Mesendoderm (in vitro differentiated cells): ENCODE results near the gene CMTM3.
"Not testable (repeated sequence)": the region's sequence is repeated elsewhere in the genome, so short reads cannot be mapped to it uniquely, and the experiment has no call there.

Experiments used
- DNase-seq: peaks from one replicate; pipeline ENCODE4 v3.0.0; 2013
- H2AK5ac ChIP-seq: 2 replicates; pipeline ENCODE4 v1.6.1; 2013; ENCODE audit warnings: low read length, inconsistent platforms
- H2BK120ac ChIP-seq: 2 replicates; pipeline ENCODE4 v1.6.1; 2013; ENCODE audit warnings: low read depth, mild to moderate bottlenecking, low read length, moderate library complexity, mixed read lengths
- H2BK15ac ChIP-seq: replicated peaks from 2 replicates; pipeline ENCODE4 v1.6.1; 2013; ENCODE audit warnings: low read depth, mild to moderate bottlenecking, moderate library complexity
- H2BK5ac ChIP-seq: 2 replicates; pipeline ENCODE4 v1.6.1; 2013; ENCODE audit warnings: low read length, inconsistent platforms
- H3K18ac ChIP-seq: 2 replicates; pipeline ENCODE4 v1.6.1; 2013; ENCODE audit warnings: mild to moderate bottlenecking, low read length, mixed read lengths
- H3K23ac ChIP-seq: one replicate; pipeline ENCODE4 v1.6.1; 2013; ENCODE audit warnings: low read length
- H3K27ac ChIP-seq: 2 replicates; pipeline ENCODE4 v1.5.1; 2013; ENCODE audit warnings: low read depth, mild to moderate bottlenecking, inconsistent platforms, low read length, moderate library complexity
- H3K27me3 ChIP-seq: 2 replicates; pipeline ENCODE4 v1.6.1; 2013; ENCODE audit warnings: low read length, control low read depth, mild to moderate bottlenecking, inconsistent platforms; ENCODE audit not compliant: insufficient read depth, poor library complexity
- H3K36me3 ChIP-seq: 2 replicates; pipeline ENCODE4 v1.6.1; 2013; ENCODE audit warnings: low read length, inconsistent platforms; ENCODE audit not compliant: control insufficient read depth, insufficient read depth
- H3K4ac ChIP-seq: one replicate; pipeline ENCODE4 v1.6.1; 2013; ENCODE audit warnings: low read depth, mild to moderate bottlenecking, low read length, moderate library complexity
- H3K4me1 ChIP-seq: 2 replicates; pipeline ENCODE4 v1.6.1; 2013; ENCODE audit warnings: low read depth, low read length, inconsistent platforms; ENCODE audit not compliant: control insufficient read depth
- H3K4me2 ChIP-seq: 2 replicates; pipeline ENCODE4 v1.6.1; 2013; ENCODE audit warnings: low read length
- H3K4me3 ChIP-seq: 2 replicates; pipeline ENCODE4 v1.5.1; 2013; ENCODE audit warnings: mild to moderate bottlenecking, low read length
- H3K56ac ChIP-seq: one replicate; pipeline ENCODE4 v1.6.1; 2013; ENCODE audit warnings: low read length
- H3K79me1 ChIP-seq: 2 replicates; pipeline ENCODE4 v1.6.1; 2013; ENCODE audit warnings: low read length, inconsistent platforms
- H3K79me2 ChIP-seq: 2 replicates; pipeline ENCODE4 v1.6.1; 2013; ENCODE audit warnings: mild to moderate bottlenecking, low read length; ENCODE audit not compliant: control insufficient read depth, insufficient read depth
- H3K9ac ChIP-seq: 2 replicates; pipeline ENCODE4 v1.6.1; 2013; ENCODE audit warnings: low read length, inconsistent platforms
- H4K5ac ChIP-seq: one replicate; pipeline ENCODE4 v1.6.1; 2013; ENCODE audit warnings: low read length
- H4K8ac ChIP-seq: one replicate; pipeline ENCODE4 v1.6.1; 2013; ENCODE audit warnings: low read depth, mild to moderate bottlenecking, control low read depth, low read length, moderate library complexity
- WGBS: extraction: QIAGEN DNeasy Blood & Tissue Kit; methylation state at CpG from one replicate; pipeline ENCODE4 v1.1.7; 2013; ENCODE audit warnings: low lambda C conversion rate, missing lambda C conversion rate; ENCODE audit not compliant: insufficient coverage; ENCODE audit errors: extremely low coverage; 5-methylcytosine and 5-hydroxymethylcytosine counted together

Gene CMTM3

GRCh38 chr16:66563574-66564334, 40.8 kb upstream of the CMTM3 start:
- H3K23ac ChIP-seq, result no peak overlapping the region
- H2BK120ac ChIP-seq, result no peak overlapping the region
- no peaks in the 10 kb centered on the region for H3K4me1 ChIP-seq
- no peak overlapping the region for H2BK15ac ChIP-seq
- no peak overlapping the region for H3K4me3 ChIP-seq
- H3K79me2 ChIP-seq, result no peaks in the 10 kb centered on the region
- no peak overlapping the region for H4K5ac ChIP-seq
- H3K18ac ChIP-seq, result no peak overlapping the region
- WGBS, result no CpG with 5 or more reads among the region's 2 CpGs
- no peak overlapping the region for H3K9ac ChIP-seq
- H3K4ac ChIP-seq, result no peak overlapping the region
- H3K4me2 ChIP-seq, result no peak overlapping the region
- DNase-seq, result no peak
- no peak overlapping the region for H2BK5ac ChIP-seq
- H3K27ac ChIP-seq, result no peak overlapping the region
- no peak overlapping the region for H4K8ac ChIP-seq
- no peaks in the 10 kb centered on the region for H3K36me3 ChIP-seq
- no peak overlapping the region for H3K56ac ChIP-seq
- H3K27me3 ChIP-seq, result no peaks in the 10 kb centered on the region
- H2AK5ac ChIP-seq, result no peak overlapping the region
- H3K79me1 ChIP-seq, result no peaks in the 10 kb centered on the region

GRCh38 chr16:66566051-66566901, 38.2 kb upstream of the CMTM3 start, which contains the start of gene CMTM1:
Gene CMTM1 (plus strand): TSS chr16:66566439. CDS start chr16:66566514, 75 bp downstream.
- Histone ChIP-seq H3K4me1 (no peaks in the 10 kb centered on the region), H3K79me2 (no peaks in the 10 kb centered on the region), H3K27me3 (no peaks in the 10 kb centered on the region), H4K8ac (no peak within 1 kb of the TSS), H3K18ac (no peak within 1 kb of the TSS), H3K23ac (no peak within 1 kb of the TSS), H3K56ac (no peak within 1 kb of the TSS), H2BK15ac (no peak within 1 kb of the TSS), H2AK5ac (no peak within 1 kb of the TSS), H2BK5ac (no peak within 1 kb of the TSS), H2BK120ac (no peak within 1 kb of the TSS), H4K5ac (no peak within 1 kb of the TSS), H3K27ac (no peak within 1 kb of the TSS), H3K4me2 (no peak within 1 kb of the TSS), H3K9ac (no peak within 1 kb of the TSS), H3K4me3 (no peak within 1 kb of the TSS), H3K4ac (no peak within 1 kb of the TSS), H3K79me1 (no peaks in the 10 kb centered on the region), H3K36me3 (no peaks in the 10 kb centered on the region)
- DNase-seq, result no peak
- no CpG with 5 or more reads among the region's 54 CpGs for WGBS

DNA sequence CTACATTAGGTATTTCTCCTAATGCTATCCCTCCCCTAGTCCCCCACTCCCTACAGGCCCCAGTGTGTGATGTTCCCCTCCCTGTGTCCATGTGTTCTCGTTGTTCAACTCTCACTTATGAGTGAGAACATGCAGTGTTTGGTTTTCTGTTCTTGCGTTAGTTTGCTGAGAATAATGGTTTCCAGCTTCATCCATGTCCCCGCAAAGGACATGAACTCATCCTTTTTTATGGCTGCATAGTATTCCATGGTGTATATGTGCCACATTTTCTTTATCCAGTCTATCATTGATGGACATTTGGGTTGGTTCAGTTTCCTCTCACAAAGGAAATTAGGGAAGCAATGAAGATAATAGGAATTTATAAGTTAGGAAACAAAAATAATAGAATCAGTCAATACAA, 37.2 kb upstream of the CMTM3 start:
- not testable (repeated sequence) for H3K36me3 ChIP-seq, H3K18ac ChIP-seq, H4K5ac ChIP-seq, H3K56ac ChIP-seq, H3K4me3 ChIP-seq, H3K79me2 ChIP-seq, H3K27me3 ChIP-seq, H3K79me1 ChIP-seq, H3K4me1 ChIP-seq, H2BK120ac ChIP-seq, H3K27ac ChIP-seq, H2AK5ac ChIP-seq, H2BK5ac ChIP-seq, H4K8ac ChIP-seq, H3K9ac ChIP-seq, H2BK15ac ChIP-seq, H3K4ac ChIP-seq, DNase-seq, H3K23ac ChIP-seq, H3K4me2 ChIP-seq
- WGBS, result no CpG with 5 or more reads among the region's 3 CpGs

DNA sequence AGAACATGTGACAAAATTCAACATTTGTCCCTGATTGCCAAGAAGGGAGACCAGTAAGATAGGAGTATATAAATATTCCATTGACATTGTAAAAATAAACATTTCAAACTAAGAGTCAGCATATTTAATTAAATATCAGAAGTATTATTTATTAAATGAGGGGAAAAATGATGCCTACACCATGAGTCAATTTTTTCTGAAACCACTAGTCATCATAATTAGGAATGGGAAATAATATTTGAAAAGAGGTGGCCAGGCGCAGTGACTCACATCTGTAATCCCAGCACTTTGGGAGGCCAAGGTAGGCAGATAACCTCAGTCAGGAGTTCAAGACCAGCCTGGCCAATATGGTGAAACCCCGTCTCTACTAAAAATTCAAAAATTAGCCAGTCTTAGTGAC, 36.1 kb upstream of the CMTM3 start:
- Histone ChIP-seq H3K27me3 (no peaks in the 10 kb centered on the region), H3K9ac (no peak overlapping the region), H3K4me1 (no peaks in the 10 kb centered on the region), H2BK15ac (no peak overlapping the region), H3K79me2 (no peaks in the 10 kb centered on the region), H4K5ac (no peak overlapping the region), H3K4me3 (no peak overlapping the region), H2BK120ac (no peak overlapping the region), H2AK5ac (no peak overlapping the region), H3K18ac (no peak overlapping the region), H3K79me1 (no peaks in the 10 kb centered on the region), H3K23ac (no peak overlapping the region), H3K4me2 (no peak overlapping the region), H3K4ac (no peak overlapping the region), H2BK5ac (no peak overlapping the region), H3K27ac (no peak overlapping the region), H3K36me3 (no peaks in the 10 kb centered on the region), H4K8ac (no peak overlapping the region), H3K56ac (no peak overlapping the region)
- no peak for DNase-seq
- WGBS, result no CpG with 5 or more reads among the region's 2 CpGs

GRCh38 chr16:66569131-66569530, 35.4 kb upstream of the CMTM3 start:
- Histone ChIP-seq H3K18ac (no peak overlapping the region), H3K56ac (no peak overlapping the region), H2BK120ac (no peak overlapping the region), H2BK5ac (no peak overlapping the region), H3K4me2 (no peak overlapping the region), H3K79me1 (no peaks in the 10 kb centered on the region), H3K36me3 (no peaks in the 10 kb centered on the region), H2AK5ac (no peak overlapping the region), H4K5ac (no peak overlapping the region), H3K23ac (no peak overlapping the region), H3K9ac (no peak overlapping the region), H2BK15ac (no peak overlapping the region), H3K4me3 (no peak overlapping the region), H4K8ac (no peak overlapping the region), H3K27me3 (no peaks in the 10 kb centered on the region), H3K79me2 (no peaks in the 10 kb centered on the region), H3K27ac (no peak overlapping the region), H3K4ac (no peak overlapping the region), H3K4me1 (no peaks in the 10 kb centered on the region)
- WGBS, result no CpG with 5 or more reads among the region's 1 CpG
- DNase-seq, result no peak
